H9 (cell line): ENCODE measurements around the gene RIC1. TPM values are rescaled to one million over a fixed set of nuclear protein-coding genes. Genes with fewer than 3 reads are reported as not detected.

Experiments
- DNase-seq: peaks from one replicate; pipeline ENCODE4 v3.0.0-alpha.2; 2017
- H2AFZ ChIP-seq: one replicate; pipeline ENCODE4 v1.6.1; 2013; ENCODE audit warnings: mild to moderate bottlenecking, low read length, control low read depth, moderate library complexity
- H2AK5ac ChIP-seq: 2 replicates; pipeline ENCODE4 v1.6.1; 2013; ENCODE audit warnings: low read length, control low read depth, mixed read lengths; ENCODE audit not compliant: insufficient read length
- H2BK120ac ChIP-seq: one replicate; pipeline ENCODE4 v1.6.1; 2013; ENCODE audit warnings: low read depth, mild to moderate bottlenecking, low read length, control low read depth, inconsistent platforms; ENCODE audit not compliant: poor library complexity, severe bottlenecking
- H2BK12ac ChIP-seq: 2 replicates; pipeline ENCODE4 v1.6.1; 2013; ENCODE audit warnings: low read length, control low read depth, mixed read lengths, low read depth; ENCODE audit not compliant: insufficient read length
- H2BK15ac ChIP-seq: 2 replicates; pipeline ENCODE4 v1.6.1; 2013; ENCODE audit warnings: low read depth, low read length, control low read depth
- H2BK20ac ChIP-seq: one replicate; pipeline ENCODE4 v1.6.1; 2013; ENCODE audit warnings: low read depth, mild to moderate bottlenecking, low read length, control low read depth, inconsistent platforms; ENCODE audit not compliant: poor library complexity, severe bottlenecking
- H2BK5ac ChIP-seq: 2 replicates; pipeline ENCODE4 v1.6.1; 2013; ENCODE audit warnings: low read length, control low read depth, mixed read lengths; ENCODE audit not compliant: insufficient read length
- H3K14ac ChIP-seq: 2 replicates; pipeline ENCODE4 v1.6.1; 2013; ENCODE audit warnings: low read length, control low read depth; ENCODE audit not compliant: insufficient read depth
- H3K18ac ChIP-seq: 2 replicates; pipeline ENCODE4 v1.6.1; 2013; ENCODE audit warnings: low read depth, mild to moderate bottlenecking, mixed read lengths, low read length, control low read depth; ENCODE audit not compliant: insufficient read length
- H3K23ac ChIP-seq: 2 replicates; pipeline ENCODE4 v1.6.1; 2013; ENCODE audit warnings: low read length, control low read depth, mixed read lengths, low read depth; ENCODE audit not compliant: insufficient read length
- H3K23me2 ChIP-seq: 2 replicates; pipeline ENCODE4 v1.6.1; 2013; ENCODE audit warnings: low read depth, mild to moderate bottlenecking, mixed read lengths, low read length, control low read depth; ENCODE audit not compliant: insufficient read length, poor library complexity, severe bottlenecking
- H3K27ac ChIP-seq: 2 replicates; pipeline ENCODE4 v1.5.1; 2013; ENCODE audit warnings: low read length, control low read depth, mixed read lengths, low read depth; ENCODE audit not compliant: insufficient read length
- H3K27me3 ChIP-seq: 2 replicates; pipeline ENCODE4 v1.6.1; 2013; ENCODE audit warnings: low read length, control low read depth, inconsistent platforms; ENCODE audit not compliant: insufficient read depth
- H3K4ac ChIP-seq: 2 replicates; pipeline ENCODE4 v1.6.1; 2013; ENCODE audit warnings: low read depth, mild to moderate bottlenecking, control low read depth, inconsistent platforms, low read length, moderate library complexity
- H3K4me1 ChIP-seq: 2 replicates; pipeline ENCODE4 v1.6.1; 2013; ENCODE audit warnings: low read length, control low read depth, inconsistent platforms; ENCODE audit not compliant: insufficient read depth
- H3K4me2 ChIP-seq: 2 replicates; pipeline ENCODE4 v1.6.1; 2013; ENCODE audit warnings: low read length, control low read depth, mixed read lengths; ENCODE audit not compliant: insufficient read length, insufficient read depth
- H3K56ac ChIP-seq: 2 replicates; pipeline ENCODE4 v1.6.1; 2013; ENCODE audit warnings: low read depth, mild to moderate bottlenecking, mixed read lengths, low read length, control low read depth; ENCODE audit not compliant: insufficient read length
- H3K79me1 ChIP-seq: 2 replicates; pipeline ENCODE4 v1.6.1; 2013; ENCODE audit warnings: low read depth, mild to moderate bottlenecking, moderate library complexity, low read length, control low read depth, inconsistent platforms; ENCODE audit not compliant: insufficient read depth, poor library complexity, severe bottlenecking
- H3K79me2 ChIP-seq: 2 replicates; pipeline ENCODE4 v1.6.1; 2013; ENCODE audit warnings: low read length, control low read depth, inconsistent platforms; ENCODE audit not compliant: insufficient read depth
- H3K9ac ChIP-seq: 2 replicates; pipeline ENCODE4 v1.6.1; 2013; ENCODE audit warnings: low read length, control low read depth, mixed read lengths; ENCODE audit not compliant: insufficient read length; ENCODE audit errors: extremely low read depth
- H3K9me3 ChIP-seq: one replicate; pipeline ENCODE4 v1.6.1; 2013; ENCODE audit warnings: low read depth, low read length, inconsistent platforms; ENCODE audit not compliant: control insufficient read depth
- H3T11ph ChIP-seq: one replicate; pipeline ENCODE4 v1.6.1; 2013; ENCODE audit warnings: mild to moderate bottlenecking, low read length, control low read depth, inconsistent platforms
- H4K20me1 ChIP-seq: one replicate; pipeline ENCODE4 v1.6.1; 2013; ENCODE audit not compliant: control insufficient read depth, insufficient read length, insufficient read depth
- H4K5ac ChIP-seq: 2 replicates; pipeline ENCODE4 v1.6.1; 2013; ENCODE audit warnings: low read depth, mild to moderate bottlenecking, mixed read lengths, low read length, control low read depth; ENCODE audit not compliant: insufficient read length
- H4K8ac ChIP-seq: replicated peaks from 2 replicates; pipeline ENCODE4 v1.6.1; 2013; ENCODE audit warnings: low read length, control low read depth, mixed read lengths, low read depth; ENCODE audit not compliant: insufficient read length
- H4K91ac ChIP-seq: 2 replicates; pipeline ENCODE4 v1.6.1; 2013; ENCODE audit warnings: low read depth, mild to moderate bottlenecking, moderate library complexity, mixed read lengths, low read length, control low read depth; ENCODE audit not compliant: insufficient read length
- H3K27ac Mint-ChIP-seq, 3 experiments: 2 replicates in 2 of 3; 3 replicates in 1 of 3; pipeline ENCODE4 v1.8.0; 2020 to 2021; ENCODE audit warnings: mixed read lengths in 3 of 3, mild to moderate bottlenecking in 1 of 3, moderate library complexity in 1 of 3
- H3K27me3 Mint-ChIP-seq: 2 replicates; pipeline ENCODE4 v1.8.0; 2021; ENCODE audit warnings: low read depth, mild to moderate bottlenecking, moderate library complexity, mixed read lengths
- H3K36me3 Mint-ChIP-seq, 3 experiments: 2 replicates in 2 of 3; 3 replicates in 1 of 3; pipeline ENCODE4 v1.8.0; 2020 to 2021; ENCODE audit warnings: low read depth in 3 of 3, mixed read lengths in 3 of 3; ENCODE audit not compliant: insufficient read depth in 1 of 3
- H3K4me1 Mint-ChIP-seq, 2 experiments: 2 replicates each; pipeline ENCODE4 v1.8.0; 2020; ENCODE audit warnings: mixed read lengths in 2 of 2
- H3K4me3 Mint-ChIP-seq, 2 experiments: 2 replicates in 1 of 2; 3 replicates in 1 of 2; pipeline ENCODE4 v1.8.0; 2020 to 2021; ENCODE audit warnings: mild to moderate bottlenecking in 2 of 2, mixed read lengths in 2 of 2, moderate library complexity in 1 of 2
- H3K9me3 Mint-ChIP-seq, 2 experiments: 2 replicates in 1 of 2; 3 replicates in 1 of 2; pipeline ENCODE4 v1.8.0; 2020; ENCODE audit warnings: mild to moderate bottlenecking in 2 of 2, mixed read lengths in 2 of 2, moderate library complexity in 1 of 2
- CTCF ChIP-seq: fragments of 200-600 bp; sonication (generic); conservative IDR thresholded peaks from 3 replicates; pipeline ENCODE4 v1.8.0; 2021; ENCODE audit warnings: antibody characterized with exemption, mild to moderate bottlenecking
- WGBS: extraction: QIAGEN DNeasy Blood & Tissue Kit; methylation state at CpG from one replicate; pipeline ENCODE4 v1.1.7; 2013; ENCODE audit warnings: missing lambda C conversion rate, low lambda C conversion rate, mixed read lengths; ENCODE audit not compliant: insufficient read length; ENCODE audit errors: extremely low coverage; 5-methylcytosine and 5-hydroxymethylcytosine counted together
- total RNA-seq: library from RNA; stranded (reverse); gene quantifications from 2 replicates; pipeline ENCODE4 v1.2.1, GENCODE V29; 2021

The RIC1 gene
- total RNA-seq, 1 experiment from 2014 or later = 13.7 TPM

GRCh38 chr9:5750569-5750968 lies 121.7 kb downstream of the RIC1 start:
- peaks cover 13 to 23% (median 19%) of the 10 kb centered on the region in 3 experiments; a peak in 6 of 7 replicates for H3K36me3 Mint-ChIP-seq
- H3K4me2 ChIP-seq = no peak overlapping the region
- no peak overlapping the region for H3K9ac ChIP-seq
- no peak overlapping the region for H2BK120ac ChIP-seq
- H3K27me3 Mint-ChIP-seq = no peaks in the 10 kb centered on the region
- no peak overlapping the region for H2BK20ac ChIP-seq
- H4K8ac ChIP-seq = no peak overlapping the region
- H3K23ac ChIP-seq = no peak overlapping the region
- H3K4me1 Mint-ChIP-seq = no peaks in the 10 kb centered on the region
- no peak overlapping the region for H4K91ac ChIP-seq
- DNase-seq = no peak
- no peak overlapping the region for H2BK5ac ChIP-seq
- H3T11ph ChIP-seq = no peak overlapping the region
- H3K4me1 ChIP-seq = no peaks in the 10 kb centered on the region
- H3K14ac ChIP-seq = no peak overlapping the region
- no peak overlapping the region for H3K18ac ChIP-seq
- no peaks in the 10 kb centered on the region for H3K23me2 ChIP-seq
- no peak overlapping the region for H4K5ac ChIP-seq
- H2BK15ac ChIP-seq = no peak overlapping the region
- no peak overlapping the region for H3K56ac ChIP-seq
- H3K4ac ChIP-seq = no peak overlapping the region
- no peak overlapping the region for H3K4me3 Mint-ChIP-seq
- no CpG with 5 or more reads among the region's 1 CpG for WGBS
- H2BK12ac ChIP-seq = no peak overlapping the region
- H3K79me1 ChIP-seq = no peaks in the 10 kb centered on the region
- no peaks in the 10 kb centered on the region for H3K9me3 ChIP-seq
- TF ChIP-seq CTCF = no peak
- H3K27me3 ChIP-seq = no peaks in the 10 kb centered on the region
- no peaks in the 10 kb centered on the region for H4K20me1 ChIP-seq
- no peak overlapping the region for H2AFZ ChIP-seq
- no peaks in the 10 kb centered on the region for H3K79me2 ChIP-seq
- H2AK5ac ChIP-seq = no peak overlapping the region
- peaks cover 0 to 4% of the 10 kb centered on the region in 2 experiments; a peak in 1 of 5 replicates for H3K9me3 Mint-ChIP-seq
- no peak overlapping the region for H3K27ac Mint-ChIP-seq
- H3K27ac ChIP-seq = no peak overlapping the region
